ENCODE measurements around the gene SUN3. TPM values are rescaled to one million over a fixed set of nuclear protein-coding genes. Genes with fewer than 3 reads are reported as not detected.
"Not testable (repeated sequence)": the region's sequence is repeated elsewhere in the genome, so short reads cannot be mapped to it uniquely, and the experiment has no call there.

SUN3 gene
- total and polyA plus RNA-seq, 5 donors: not detected

- DNase-seq: no peak
- H3K4me1 ChIP-seq (ENCODE audit: control insufficient read depth, insufficient read depth, low read length): no peaks in the 10 kb centered on the region
- no peak for ATAC-seq
- no peak overlapping the region for H3K27ac ChIP-seq (ENCODE audit: low read length)
- WGBS: 65% methylated on average over 2 of the region's 2 CpGs
- peaks cover 5% of the 10 kb centered on the region for H3K27me3 ChIP-seq (ENCODE audit: control insufficient read depth, insufficient read depth)
- intact Hi-C loops (cut with DNase I): loop anchor here in 3 of 4 donors (10.0 kb wide), 3 partner anchors 64 to 84 kb away; no protein-coding TSS in a partner anchor
- H3K9me3 ChIP-seq (ENCODE audit: control insufficient read depth, low read length): no peaks in the 10 kb centered on the region
- H3K4me3 ChIP-seq (ENCODE audit: low read length): no peak overlapping the region
Observed at GRCh38 chr7:48031111-48031510, 2.2 kb upstream of the SUN3 start.

- H3K27me3 ChIP-seq (ENCODE audit: control insufficient read depth, insufficient read depth): peaks cover 5% of the 10 kb centered on the region
- H3K9me3 ChIP-seq (ENCODE audit: control insufficient read depth, low read length): no peaks in the 10 kb centered on the region
- no peak for ATAC-seq
- 64% methylated on average over 5 of the region's 5 CpGs for WGBS
- H3K27ac ChIP-seq (ENCODE audit: low read length): no peak overlapping the region
- intact Hi-C loops (cut with DNase I): no loop called here
- DNase-seq: no peak
- H3K4me3 ChIP-seq (ENCODE audit: low read length): no peak overlapping the region
- no peaks in the 10 kb centered on the region for H3K4me1 ChIP-seq (ENCODE audit: control insufficient read depth, insufficient read depth, low read length)
Observed at GRCh38 chr7:48025624-48026023, 3.3 kb downstream of the SUN3 start.

DNA sequence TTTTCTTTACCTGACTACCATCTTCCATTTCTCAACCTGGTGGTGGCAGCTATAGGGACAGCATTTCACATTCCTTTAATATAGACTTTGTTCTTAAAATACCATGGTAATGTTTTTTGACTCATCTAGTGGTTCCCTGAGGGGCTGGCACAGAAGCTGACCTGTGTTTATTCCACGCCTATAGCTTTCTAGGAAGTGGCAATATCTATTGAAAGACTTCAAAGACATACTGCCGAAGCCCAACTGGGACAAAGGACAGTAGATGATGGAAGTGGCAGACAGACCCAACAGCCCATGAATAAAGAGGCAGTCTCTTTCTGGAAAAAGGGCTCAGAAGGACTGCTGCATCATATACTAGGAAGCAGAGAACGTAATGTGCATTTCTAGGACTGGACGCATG, 11.2 kb downstream of the SUN3 start:
- Histone ChIP-seq H3K4me3 (ENCODE audit: low read length) (no peak overlapping the region), H3K9me3 (ENCODE audit: control insufficient read depth, low read length) (no peaks in the 10 kb centered on the region), H3K27ac (ENCODE audit: low read length) (no peak overlapping the region), H3K27me3 (ENCODE audit: control insufficient read depth, insufficient read depth) (no peaks in the 10 kb centered on the region), H3K4me1 (ENCODE audit: control insufficient read depth, insufficient read depth, low read length) (no peaks in the 10 kb centered on the region)
- intact Hi-C loops (cut with DNase I): no loop called here
- DNase-seq (no peak), ATAC-seq (no peak)
- WGBS: 95% methylated on average over 4 of the region's 4 CpGs

- Histone ChIP-seq H3K4me1 (ENCODE audit: control insufficient read depth, insufficient read depth, low read length) (no peaks in the 10 kb centered on the region), H3K9me3 (ENCODE audit: control insufficient read depth, low read length) (no peaks in the 10 kb centered on the region), H3K27me3 (ENCODE audit: control insufficient read depth, insufficient read depth) (no peaks in the 10 kb centered on the region), H3K27ac (ENCODE audit: low read length) (no peak overlapping the region), H3K4me3 (ENCODE audit: low read length) (no peak overlapping the region)
- no peak for DNase-seq
- no peak for ATAC-seq
- intact Hi-C loops (cut with DNase I): no loop called here
Observed at GRCh38 chr7:48016641-48017040, 12.3 kb downstream of the SUN3 start.

DNA sequence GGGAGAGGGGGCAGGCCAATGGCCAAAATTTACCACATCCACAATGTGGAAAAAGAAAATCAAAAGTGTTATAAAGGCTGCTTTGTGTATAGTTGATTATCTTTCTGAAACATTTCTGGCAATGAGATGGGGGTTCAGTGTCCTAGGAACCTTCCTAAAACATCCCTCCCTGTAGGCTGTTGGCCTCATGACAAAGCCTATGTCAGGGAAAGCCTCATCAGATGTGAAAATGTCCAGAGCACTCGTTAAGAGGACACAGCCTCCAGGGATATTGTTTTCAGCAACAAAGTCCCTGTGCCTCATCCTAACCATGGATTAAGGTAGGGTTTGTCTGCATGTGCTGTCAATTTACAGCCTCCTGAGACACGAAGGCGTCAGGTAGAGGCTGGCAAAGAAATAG, 17.0 kb downstream of the SUN3 start:
- ATAC-seq: no peak
- 67% methylated on average over 3 of the region's 3 CpGs for WGBS
- H3K4me3 ChIP-seq (ENCODE audit: low read length): no peak overlapping the region

GRCh38 chr7:48011323-48011722, 17.6 kb downstream of the SUN3 start:
- WGBS: 23% methylated on average over 2 of the region's 2 CpGs
- H3K4me3 ChIP-seq (ENCODE audit: low read length): no peak overlapping the region
- no peak for DNase-seq
- H3K27me3 ChIP-seq (ENCODE audit: control insufficient read depth, insufficient read depth): no peaks in the 10 kb centered on the region
- no peaks in the 10 kb centered on the region for H3K4me1 ChIP-seq (ENCODE audit: control insufficient read depth, insufficient read depth, low read length)
- H3K9me3 ChIP-seq (ENCODE audit: control insufficient read depth, low read length): no peaks in the 10 kb centered on the region
- ATAC-seq: no peak
- intact Hi-C loops (cut with DNase I): no loop called here
- no peak overlapping the region for H3K27ac ChIP-seq (ENCODE audit: low read length)

More for the DNA sequence above, 17.0 kb downstream of the SUN3 start:
- H3K27ac ChIP-seq (ENCODE audit: low read length): no peak overlapping the region
- intact Hi-C loops (cut with DNase I): no loop called here
- DNase-seq: no peak
- H3K4me1 ChIP-seq (ENCODE audit: control insufficient read depth, insufficient read depth, low read length): no peaks in the 10 kb centered on the region
- H3K9me3 ChIP-seq (ENCODE audit: control insufficient read depth, low read length): no peaks in the 10 kb centered on the region
- no peaks in the 10 kb centered on the region for H3K27me3 ChIP-seq (ENCODE audit: control insufficient read depth, insufficient read depth)

DNA sequence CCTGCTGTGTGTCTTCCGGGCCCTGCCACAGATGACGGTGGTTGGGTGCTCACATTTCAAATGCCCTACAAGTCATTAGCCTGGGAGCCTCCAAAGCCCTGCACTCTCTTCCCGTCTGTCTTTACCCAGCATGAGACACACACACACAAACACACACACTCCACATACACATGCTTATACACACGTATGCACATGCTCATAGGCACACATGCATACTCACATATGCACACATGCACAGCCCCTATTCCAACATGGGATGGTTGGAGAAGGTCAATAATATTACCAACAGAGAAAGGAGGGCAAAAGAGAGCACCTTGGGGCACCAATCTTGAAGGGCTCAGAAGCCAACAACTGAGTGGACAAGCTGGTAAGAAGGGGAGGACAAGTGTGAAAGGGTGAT, 19.0 kb downstream of the SUN3 start:
- Histone ChIP-seq H3K27me3 (ENCODE audit: control insufficient read depth, insufficient read depth) (no peaks in the 10 kb centered on the region), H3K4me1 (ENCODE audit: control insufficient read depth, insufficient read depth, low read length) (no peaks in the 10 kb centered on the region), H3K27ac (ENCODE audit: low read length) (no peak overlapping the region), H3K9me3 (ENCODE audit: control insufficient read depth, low read length) (no peaks in the 10 kb centered on the region), H3K4me3 (ENCODE audit: low read length) (no peak overlapping the region)
- ATAC-seq (no peak), DNase-seq (no peak)
- WGBS: 91% methylated on average over 4 of the region's 4 CpGs
- intact Hi-C loops (cut with DNase I): no loop called here

- WGBS: 87% methylated on average over 4 of the region's 4 CpGs
- intact Hi-C loops (cut with DNase I): no loop called here
- DNase-seq: no peak
- Histone ChIP-seq H3K4me1 (ENCODE audit: control insufficient read depth, insufficient read depth, low read length) (no peaks in the 10 kb centered on the region), H3K27me3 (ENCODE audit: control insufficient read depth, insufficient read depth) (no peaks in the 10 kb centered on the region), H3K4me3 (ENCODE audit: low read length) (no peak overlapping the region), H3K9me3 (ENCODE audit: control insufficient read depth, low read length) (no peaks in the 10 kb centered on the region), H3K27ac (ENCODE audit: low read length) (no peak overlapping the region)
- ATAC-seq: no peak
Observed at GRCh38 chr7:48009257-48009656, 19.6 kb downstream of the SUN3 start.

GRCh38 chr7:48006866-48007265, 22.0 kb downstream of the SUN3 start:
- no peak overlapping the region for H3K27ac ChIP-seq (ENCODE audit: low read length)
- H3K4me3 ChIP-seq (ENCODE audit: low read length): no peak overlapping the region
- DNase-seq: no peak
- intact Hi-C loops (cut with DNase I): no loop called here
- H3K9me3 ChIP-seq (ENCODE audit: control insufficient read depth, low read length): no peaks in the 10 kb centered on the region
- WGBS: 86% methylated on average over 6 of the region's 6 CpGs
- no peaks in the 10 kb centered on the region for H3K4me1 ChIP-seq (ENCODE audit: control insufficient read depth, insufficient read depth, low read length)
- no peaks in the 10 kb centered on the region for H3K27me3 ChIP-seq (ENCODE audit: control insufficient read depth, insufficient read depth)
- no peak for ATAC-seq

GRCh38 chr7:48004638-48005037, 24.3 kb downstream of the SUN3 start:
- no peaks in the 10 kb centered on the region for H3K9me3 ChIP-seq (ENCODE audit: control insufficient read depth, low read length)
- intact Hi-C loops (cut with DNase I): no loop called here
- H3K27ac ChIP-seq (ENCODE audit: low read length): no peak overlapping the region
- H3K4me3 ChIP-seq (ENCODE audit: low read length): no peak overlapping the region
- 35% methylated on average over 5 of the region's 5 CpGs for WGBS
- no peak for DNase-seq
- ATAC-seq: no peak
- no peaks in the 10 kb centered on the region for H3K27me3 ChIP-seq (ENCODE audit: control insufficient read depth, insufficient read depth)
- H3K4me1 ChIP-seq (ENCODE audit: control insufficient read depth, insufficient read depth, low read length): no peaks in the 10 kb centered on the region

DNA sequence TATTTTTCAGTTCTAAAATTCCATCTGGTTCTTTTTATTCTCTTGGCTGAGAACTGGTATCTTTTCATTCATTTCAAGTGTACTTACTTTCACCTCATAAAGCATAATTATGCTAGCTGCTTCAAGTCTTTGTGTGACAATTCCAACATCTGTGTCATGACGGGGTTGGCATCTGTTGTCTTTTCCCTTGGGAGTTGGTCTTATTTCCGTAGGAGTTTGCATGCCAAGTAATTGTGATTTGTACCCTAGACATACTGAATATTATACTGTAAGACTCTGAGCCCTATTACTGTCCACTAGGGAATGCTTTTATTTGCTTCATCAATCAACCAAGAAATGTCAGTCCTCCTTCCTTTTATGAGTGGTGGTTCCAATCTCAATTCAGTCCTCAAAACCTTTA, 24.9 kb downstream of the SUN3 start:
- H3K4me3 ChIP-seq (ENCODE audit: low read length): no peak overlapping the region
- 40% methylated on average over 2 of the region's 2 CpGs for whole genome bisulfite sequencing
- no peak for ATAC-seq
- H3K27me3 ChIP-seq (ENCODE audit: control insufficient read depth, insufficient read depth): no peaks in the 10 kb centered on the region
- H3K27ac ChIP-seq (ENCODE audit: low read length): no peak overlapping the region
- H3K9me3 ChIP-seq (ENCODE audit: control insufficient read depth, low read length): no peaks in the 10 kb centered on the region
- intact Hi-C loops (cut with DNase I): no loop called here
- no peak for DNase-seq
- no peaks in the 10 kb centered on the region for H3K4me1 ChIP-seq (ENCODE audit: control insufficient read depth, insufficient read depth, low read length)

- WGBS: 76% methylated on average over 13 of the region's 13 CpGs
- H3K27me3 ChIP-seq (ENCODE audit: control insufficient read depth, insufficient read depth); DNase-seq; ATAC-seq; intact Hi-C loops (cut with DNase I); H3K4me3 ChIP-seq (ENCODE audit: low read length); H3K27ac ChIP-seq (ENCODE audit: low read length); H3K9me3 ChIP-seq (ENCODE audit: control insufficient read depth, low read length); H3K4me1 ChIP-seq (ENCODE audit: control insufficient read depth, insufficient read depth, low read length): not testable (repeated sequence)
Observed at GRCh38 chr7:48000164-48000563, 28.7 kb downstream of the SUN3 start.

Data from right cardiac atrium (tissue), 5 donors.